NCI-H1092 treated with DMSO at 0.1 percent for 48 hours (cell line): ENCODE results near the gene HLA-DQA1.
"Not testable (repeated sequence)": the region's sequence is repeated elsewhere in the genome, so short reads cannot be mapped to it uniquely, and the experiment has no call there.

ENCODE experiments used
- DNase-seq: peaks from one replicate; lab custom pipeline; 2025; lab: John Stamatoyannopoulos, UW

Gene HLA-DQA1

GRCh38 chr6:32622545-32623401 lies 14.4 kb upstream of the HLA-DQA1 start:
- DNase-seq: no peak

DNA sequence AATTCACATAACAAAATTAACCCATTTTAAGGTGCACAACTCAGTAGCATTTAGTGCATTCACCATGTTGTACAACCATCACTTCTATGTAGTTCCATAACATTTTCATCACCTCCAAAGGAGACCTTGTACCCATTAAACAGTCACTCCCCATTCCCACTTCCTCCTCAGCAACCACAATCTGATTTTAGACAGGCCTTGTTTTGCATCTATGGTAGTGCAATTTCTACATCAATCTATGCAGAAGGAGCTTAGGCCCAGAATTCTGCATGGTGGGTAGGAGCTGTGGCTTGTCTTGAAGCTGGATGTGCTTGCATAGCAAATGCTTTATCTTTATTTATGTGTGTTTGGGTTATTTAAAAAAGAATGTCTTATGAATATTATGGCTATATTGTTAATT lies 13.5 kb upstream of the HLA-DQA1 start:
- DNase-seq: no peak

DNA sequence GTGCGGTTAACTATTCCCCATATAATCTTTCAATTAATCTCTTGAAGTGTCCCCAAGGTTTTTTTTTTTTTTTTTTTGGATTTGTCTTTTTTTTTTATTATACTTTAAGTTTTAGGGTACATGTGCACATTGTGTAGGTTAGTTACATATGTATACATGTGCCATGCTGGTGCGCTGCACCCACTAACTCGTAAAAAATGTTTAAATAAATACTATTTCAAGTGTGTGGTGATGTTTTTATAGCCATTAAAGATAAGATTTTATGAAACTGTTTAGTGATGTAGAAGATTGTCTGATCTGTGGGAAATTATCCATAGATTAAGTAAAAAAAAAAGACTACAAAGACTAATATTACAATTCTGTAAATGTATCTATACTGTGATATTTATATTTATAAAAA lies 12.6 kb upstream of the HLA-DQA1 start:
- no peak for DNase-seq

GRCh38 chr6:32625137-32625536 lies 12.1 kb upstream of the HLA-DQA1 start:
- DNase-seq: no peak

- DNase-seq: no peak
Observed at GRCh38 chr6:32627249-32627648, 10.0 kb upstream of the HLA-DQA1 start.

DNA sequence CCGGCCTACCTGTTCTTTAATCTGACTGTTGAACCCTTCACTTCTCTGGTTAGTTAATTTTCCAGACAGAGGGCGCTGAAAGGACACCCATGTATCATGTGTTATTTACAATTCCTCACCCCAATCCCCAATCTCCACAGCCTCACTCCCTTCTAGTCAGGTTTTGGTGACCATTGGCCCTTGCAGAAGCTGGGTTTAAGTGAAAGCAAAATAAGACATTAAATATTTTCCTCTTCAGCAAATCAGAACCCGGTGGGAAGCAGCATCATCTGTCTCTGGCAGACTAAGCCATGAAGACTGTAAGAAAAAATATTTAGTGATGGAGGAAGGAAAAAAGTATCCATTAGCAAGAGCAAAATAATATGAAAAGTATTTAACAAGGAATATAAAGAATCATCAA lies 9.4 kb upstream of the HLA-DQA1 start:
- no peak for DNase-seq

GRCh38 chr6:32629793-32630192 lies 7.4 kb upstream of the HLA-DQA1 start:
- not testable (repeated sequence) for DNase-seq

- no peak for DNase-seq
Observed at GRCh38 chr6:32635526-32636123, 1.6 kb upstream of the HLA-DQA1 start.

DNA sequence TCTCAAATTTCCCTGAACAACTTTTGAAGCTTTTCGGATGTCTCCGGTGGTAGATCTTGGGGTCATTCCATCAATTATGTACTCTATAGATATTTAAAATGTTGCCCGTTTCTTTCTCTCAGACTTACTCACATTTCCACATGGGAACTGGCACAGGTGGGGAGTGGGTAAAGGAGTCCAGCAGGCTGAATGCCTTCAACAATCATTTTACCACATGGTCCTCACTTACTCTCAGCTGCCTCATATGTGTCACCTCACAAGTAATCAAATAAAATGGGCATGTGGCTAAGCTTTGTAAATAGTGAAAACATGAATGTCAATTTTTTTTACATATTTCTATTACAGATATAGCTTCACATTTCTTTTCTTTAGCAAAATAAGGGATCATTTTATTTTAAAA lies 677 bp downstream of the HLA-DQA1 start:
- DNase-seq: no peak

DNA sequence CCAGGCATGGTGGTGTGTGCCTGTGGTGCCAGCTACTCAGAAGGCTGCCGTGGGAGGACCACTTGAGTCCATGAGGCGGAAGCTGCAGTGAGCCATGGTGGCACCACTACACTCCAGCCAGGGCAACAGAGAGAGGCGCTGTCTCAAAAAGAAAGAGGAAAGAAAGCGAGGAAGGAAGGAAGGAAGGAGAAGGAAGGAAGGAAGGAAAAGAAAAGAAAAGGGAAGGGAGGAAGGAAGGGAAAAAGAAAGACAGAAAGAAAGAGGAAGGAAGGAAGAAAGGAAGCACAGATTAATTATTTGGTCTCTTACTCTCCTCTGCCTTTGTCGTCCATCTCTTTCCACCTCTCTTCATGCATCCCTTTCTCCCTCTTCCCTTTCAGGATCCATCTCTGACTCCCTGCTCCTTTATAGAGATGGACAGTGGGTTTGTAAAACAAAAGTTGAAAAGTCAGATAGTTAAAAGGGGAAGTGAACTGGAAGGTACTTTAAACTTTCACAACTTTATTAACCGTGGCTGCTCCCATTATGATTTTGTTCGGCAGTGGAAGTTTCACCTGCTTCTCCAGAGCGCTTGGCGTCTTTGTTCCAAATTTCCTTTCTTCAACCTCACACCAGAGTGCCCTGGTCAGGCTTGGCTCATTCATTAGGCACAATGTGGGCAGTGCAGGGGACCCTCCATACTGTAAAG lies 1.5 kb downstream of the HLA-DQA1 start:
- DNase-seq: no peak

- DNase-seq: no peak
Observed at GRCh38 chr6:32639440-32640394, 2.5 kb downstream of the HLA-DQA1 start.

- no peak for DNase-seq
Observed at GRCh38 chr6:32641122-32641521, 3.9 kb downstream of the HLA-DQA1 start.

GRCh38 chr6:32641785-32642719 lies 4.8 kb downstream of the HLA-DQA1 start:
- not testable (repeated sequence) for DNase-seq

DNA sequence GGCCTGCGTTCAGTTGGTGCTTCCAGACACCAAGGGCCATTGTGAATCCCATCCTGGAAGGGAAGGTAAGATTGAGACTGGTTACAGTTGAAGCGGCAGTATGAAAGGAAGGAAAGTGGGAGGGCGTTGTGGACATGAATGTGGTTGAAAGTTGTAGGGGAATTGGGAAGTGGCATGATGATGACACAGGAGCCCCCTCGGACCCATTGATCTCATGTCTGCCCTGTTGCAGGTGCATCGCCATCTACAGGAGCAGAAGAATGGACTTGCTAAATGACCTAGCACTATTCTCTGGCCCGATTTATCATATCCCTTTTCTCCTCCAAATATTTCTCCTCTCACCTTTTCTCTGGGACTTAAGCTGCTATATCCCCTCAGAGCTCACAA lies 5.5 kb downstream of the HLA-DQA1 start:
- DNase-seq: no peak

GRCh38 chr6:32643904-32644303 lies 6.7 kb downstream of the HLA-DQA1 start:
- no peak for DNase-seq

GRCh38 chr6:32645047-32645703 lies 8.0 kb downstream of the HLA-DQA1 start:
- DNase-seq: no peak

DNA sequence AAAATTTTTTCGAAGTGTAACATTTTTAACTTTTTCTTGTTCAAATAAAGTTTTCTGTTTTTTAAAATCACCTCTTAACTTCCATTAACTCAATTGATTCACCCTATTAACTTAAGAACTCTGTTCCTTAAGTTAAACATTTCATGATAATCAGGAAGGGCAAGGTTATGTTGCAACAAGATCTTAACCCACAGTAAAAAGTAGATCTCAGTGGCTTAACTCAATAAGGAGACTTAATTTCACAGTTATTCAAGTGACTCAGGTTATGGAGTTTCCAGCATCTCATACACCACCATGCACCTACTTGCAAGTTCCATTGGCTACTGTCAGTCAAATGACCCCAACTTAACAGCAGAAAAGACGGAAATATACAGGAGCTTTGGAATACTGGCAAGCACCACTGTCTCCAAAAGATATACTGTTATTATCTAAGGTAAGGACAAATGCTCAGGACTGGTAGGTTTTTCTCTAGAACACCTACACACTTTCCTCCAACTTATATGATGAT lies 18.1 kb downstream of the HLA-DQA1 start:
- no peak for DNase-seq

DNA sequence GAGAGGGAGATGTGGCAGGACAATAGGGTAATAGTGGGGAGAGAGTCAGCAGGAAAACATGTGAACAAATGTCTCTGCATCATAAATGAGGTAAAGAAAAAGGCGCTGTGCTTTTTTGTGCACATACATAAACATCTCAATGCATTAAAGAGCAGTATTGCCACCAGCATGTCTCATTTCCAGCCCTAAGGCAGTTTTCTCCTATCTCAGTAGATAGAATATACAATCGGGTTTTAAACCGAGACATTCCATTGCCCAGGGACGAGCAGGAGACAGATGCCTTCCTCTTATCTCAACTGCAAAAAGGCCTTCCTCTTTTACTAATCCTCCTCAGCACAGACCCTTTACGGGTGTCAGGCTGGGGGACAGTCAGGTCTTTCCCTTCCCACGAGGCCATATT lies 20.1 kb downstream of the HLA-DQA1 start:
- not testable (repeated sequence) for DNase-seq

- not testable (repeated sequence) for DNase-seq
Observed at GRCh38 chr6:32657819-32658218, 20.6 kb downstream of the HLA-DQA1 start.
